GM12878 (cell line): ENCODE data around the gene SPATA9. TPM values are rescaled to one million over a fixed set of nuclear protein-coding genes. Genes with fewer than 3 reads are reported as not detected.

Experiments
- ATAC-seq: fragments of 200-7000 bp; cut with Tn5 transposase; 3 replicates; pipeline ENCODE4 v1.9.1; 2020; ENCODE audit warnings: mild to moderate bottlenecking, moderate library complexity
- BruUV-seq: library from RNA; stranded (reverse); fragments of 400-500 nt; replicated peaks from 2 replicates; lab custom pipeline; 2021; lab: Mats Ljungman, UMichigan
- CTCF ChIA-PET: fragments of 300-600 bp; sonication (Branson Sonifier 250); formaldehyde crosslinking; extraction: SDS; loops from one replicate; lab custom pipeline; 2021; ENCODE audit warnings: inconsistent platforms; lab: Yijun Ruan, JAX
- POLR2A ChIA-PET: fragments of 350-600 bp; formaldehyde crosslinking; extraction: SDS; loops from one replicate; lab custom pipeline; 2021; ENCODE audit warnings: inconsistent platforms; lab: Charles Lee
- RAD21 ChIA-PET: fragments of 300-600 bp; sonication (Branson Sonifier 250); formaldehyde crosslinking; loops from one replicate; lab custom pipeline; 2023; ENCODE audit warnings: antibody characterized with exemption; ENCODE audit not compliant: unreplicated experiment; lab: Charles Lee
- SMC1A ChIA-PET: fragments of 300-600 bp; sonication (Branson Sonifier 250); formaldehyde crosslinking; loops from one replicate; lab custom pipeline; 2023; ENCODE audit not compliant: unreplicated experiment, uncharacterized antibody; lab: Charles Lee
- DNase-seq: peaks from one replicate; pipeline ENCODE4 v3.0.0-alpha.2; 2011; ENCODE audit warnings: low read depth, low spot score
- FAIRE-seq: peaks from 3 replicates; lab custom pipeline; 2011; peaks lifted over from hg19 to GRCh38; lab: Jason Lieb, UNC
- H2AFZ ChIP-seq: 2 replicates; pipeline ENCODE4 v1.6.0; 2011; ENCODE audit warnings: low read depth, low read length, control low read depth; ENCODE audit not compliant: control insufficient read depth
- H3K27ac ChIP-seq: 2 replicates; pipeline ENCODE4 v1.5.1; 2011; ENCODE audit warnings: control low read depth; ENCODE audit not compliant: control insufficient read depth, insufficient read depth
- H3K27me3 ChIP-seq, 2 experiments: replicated peaks in 1 of 2; 2 replicates each; pipeline versions ENCODE4 v1.6.0 to v1.6.1; 2011; ENCODE audit warnings: low read length in 1 of 2; ENCODE audit not compliant: control insufficient read depth in 2 of 2, insufficient read depth in 2 of 2
- H3K36me3 ChIP-seq, 2 experiments: 2 replicates each; pipeline ENCODE4 v1.5.1; 2011; ENCODE audit warnings: low read length in 1 of 2; ENCODE audit not compliant: control insufficient read depth in 2 of 2, insufficient read depth in 2 of 2
- H3K4me1 ChIP-seq: 2 replicates; pipeline ENCODE4 v1.6.1; 2011; ENCODE audit warnings: mild to moderate bottlenecking, low read length, moderate library complexity, mixed read lengths; ENCODE audit not compliant: control insufficient read depth, insufficient read depth
- H3K4me2 ChIP-seq: 2 replicates; pipeline ENCODE4 v1.6.0; 2011; ENCODE audit warnings: control low read depth; ENCODE audit not compliant: control insufficient read depth, insufficient read depth
- H3K4me3 ChIP-seq: fragments of 200-600 bp; sonication (generic); 2 replicates; pipeline ENCODE4 v1.5.1; 2016
- H3K79me2 ChIP-seq: 2 replicates; pipeline ENCODE4 v1.6.0; 2011; ENCODE audit warnings: low read length; ENCODE audit not compliant: control insufficient read depth, insufficient read depth
- H3K9ac ChIP-seq: 2 replicates; pipeline ENCODE4 v1.8.0; 2011; ENCODE audit warnings: low read length, control low read depth, mixed read lengths; ENCODE audit not compliant: control insufficient read depth, insufficient read depth
- H3K9me3 ChIP-seq: replicated peaks from 3 replicates; pipeline ENCODE4 v1.5.1; 2011; ENCODE audit warnings: mild to moderate bottlenecking, low read length; ENCODE audit not compliant: control insufficient read depth, insufficient read depth
- H4K20me1 ChIP-seq: 2 replicates; pipeline ENCODE4 v1.6.0; 2011; ENCODE audit not compliant: control insufficient read depth, insufficient read depth
- ASH2L ChIP-seq: fragments of 300-600, 200-600 bp; sonication (generic); IDR thresholded peaks from 2 replicates; pipeline ENCODE4 v1.6.1; 2017; ENCODE audit warnings: low read depth, mild to moderate bottlenecking, borderline replicate concordance
- ETV6 ChIP-seq, 2 experiments: fragments of 450-650 bp in 1 of 2; IDR thresholded peaks in 1 of 2; conservative IDR thresholded peaks in 1 of 2; 2 replicates each; pipeline ENCODE4 v1.6.1; 2014; ENCODE audit warnings: antibody characterized with exemption in 1 of 2, borderline replicate concordance in 1 of 2, low read depth in 1 of 2, mild to moderate bottlenecking in 1 of 2, moderate library complexity in 1 of 2
- EZH2 ChIP-seq: IDR thresholded peaks from 2 replicates; pipeline ENCODE4 v1.6.1; 2012; ENCODE audit warnings: low read depth, mild to moderate bottlenecking, control low read depth, inconsistent platforms, low read length, borderline replicate concordance; ENCODE audit not compliant: control insufficient read depth
- KDM1A ChIP-seq: fragments of 200-600 bp; sonication (generic); IDR thresholded peaks from 2 replicates; pipeline ENCODE4 v1.6.1; 2016; ENCODE audit warnings: borderline replicate concordance
- KLF5 ChIP-seq: fragments of 450-650 bp; IDR thresholded peaks from 2 replicates; pipeline ENCODE4 v1.6.1; 2014; ENCODE audit warnings: mild to moderate bottlenecking; ENCODE audit not compliant: partially characterized antibody
- NRF1 ChIP-seq: conservative IDR thresholded peaks from 2 replicates; pipeline ENCODE4 v1.6.1; 2011; ENCODE audit warnings: mild to moderate bottlenecking, low read depth, low read length, improper control_type of control experiment
- SPI1 ChIP-seq: IDR thresholded peaks from 2 replicates; pipeline ENCODE4 v1.6.1; 2011; ENCODE audit warnings: low read depth, mild to moderate bottlenecking, low read length, moderate library complexity, borderline replicate concordance; ENCODE audit not compliant: insufficient read depth
- TCF12 ChIP-seq: IDR thresholded peaks from 2 replicates; pipeline ENCODE4 v1.6.1; 2011; ENCODE audit warnings: low read depth, mild to moderate bottlenecking, low read length
- TCF3 ChIP-seq: IDR thresholded peaks from 2 replicates; pipeline ENCODE4 v1.6.1; 2012; ENCODE audit warnings: low read depth, mild to moderate bottlenecking, low read length, borderline replicate concordance; ENCODE audit not compliant: insufficient read depth
- in situ Hi-C: fragments of 300-500 bp; cut with MboI; formaldehyde crosslinking; loops from 9 replicates; pipeline ENCODE4 v1.14.3; 2018; ENCODE audit warnings: mixed read lengths
- intact Hi-C: fragments of 100-400 bp; cut with micrococcal nuclease; formaldehyde crosslinking; loops from one replicate; pipeline ENCODE4 v1.14.2; 2022; ENCODE audit not compliant: unreplicated experiment
- polyA plus RNA-seq, 11 experiments: library from polyadenylated mRNA; depleted of rRNA in 4 of 11; unstranded in 6 of 11; stranded (reverse) in 5 of 11; fragments of >200 nt; fragmentation: Nextera tagmentation in 4 of 11; fragmentation: Illumina TruSeq in 1 of 11; extraction: Ambion mirVana in 4 of 11; extraction: Trizol in 1 of 11; gene quantifications; 1 replicate in 1 of 11; 2 replicates in 10 of 11; pipeline versions ENCODE4 v1.2.1 to v1.2.3, GENCODE V29; 2011 to 2016; ENCODE audit warnings: inconsistent platforms in 2 of 11, missing spikeins in 2 of 11, low read depth in 1 of 11
- total RNA-seq, 4 experiments: library from RNA; depleted of rRNA in 3 of 4; stranded (reverse); fragments of >200 nt in 3 of 4; fragmentation: Illumina TruSeq in 1 of 4; extraction: Trizol in 1 of 4; gene quantifications; 2 replicates each; pipeline versions ENCODE4 v1.2.1 to v1.2.3, GENCODE V29; 2013 to 2021
- TF ChIP-seq, protein P1 (sequence below): fragments of 150-350 bp; IDR thresholded peaks from 2 replicates; pipeline ENCODE4 v1.6.1; 2014; ENCODE audit warnings: mild to moderate bottlenecking, low read depth, low read length

Gene SPATA9
- total and polyA plus RNA-seq, 10 of the 15 experiments (the other 5 are each of a cell fraction or from before 2014, with no cell fraction given) = 0.11 to 0.49 (median 0.16) TPM; not detected in 1

DNA sequence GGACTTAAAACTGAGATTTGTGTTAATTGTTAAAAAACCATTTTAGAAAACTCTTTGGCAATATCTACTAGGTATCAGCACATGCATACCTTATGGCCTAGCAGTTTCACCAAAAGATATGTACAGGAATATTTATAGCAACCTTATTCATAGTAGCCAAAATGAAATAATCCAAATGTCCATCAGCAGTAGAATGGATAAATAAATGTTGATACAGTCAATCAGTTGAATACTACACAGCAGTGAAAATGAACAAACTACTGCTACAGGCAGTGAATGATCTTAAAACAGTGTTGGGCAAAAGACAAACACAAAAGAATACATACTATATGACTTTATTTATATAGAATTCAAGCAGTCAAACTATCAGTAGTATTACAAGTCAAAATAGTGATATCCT is 19.8 kb downstream of the SPATA9 start:
- Histone ChIP-seq H3K27me3 (no peaks in the 10 kb centered on the region), H3K4me2 (no peak overlapping the region), H3K4me1 (no peaks in the 10 kb centered on the region), H2AFZ (no peak overlapping the region), H3K79me2 (no peaks in the 10 kb centered on the region), H3K9ac (no peak overlapping the region), H3K36me3 (no peaks in the 10 kb centered on the region)
- ChIA-PET RAD21 (interaction anchor here (1.5 to 4.5 kb wide), 8 partner anchors 18 to 183 kb away, joined by 4 to 49 read pairs (median 20); partner anchors contain the start of genes RFESD and RHOBTB3), SMC1A (interaction anchor here (0.7 to 4.4 kb wide), 14 partner anchors 9 to 184 kb away, joined by 3 to 96 read pairs (median 14); partner anchors contain the start of genes RFESD and RHOBTB3)
- no peak for FAIRE-seq
- no peak for DNase-seq
- intact Hi-C loops = no loop called here
- TF ChIP-seq TCF3 (no peak), ASH2L (no peak), SPI1 (no peak), NRF1 (no peak), KDM1A (no peak), ETV6 (conservative IDR thresholded peaks at IDR 0.05 in 1 of 2, IDR thresholded peaks at IDR 0.05 in 1 of 2; ENCODE audit: borderline replicate concordance in 1 of 2, low read depth in 1 of 2) (no peak), EZH2 (no peak), TCF12 (no peak), KLF5 (no peak)
- TF ChIP-seq, protein P1, sequence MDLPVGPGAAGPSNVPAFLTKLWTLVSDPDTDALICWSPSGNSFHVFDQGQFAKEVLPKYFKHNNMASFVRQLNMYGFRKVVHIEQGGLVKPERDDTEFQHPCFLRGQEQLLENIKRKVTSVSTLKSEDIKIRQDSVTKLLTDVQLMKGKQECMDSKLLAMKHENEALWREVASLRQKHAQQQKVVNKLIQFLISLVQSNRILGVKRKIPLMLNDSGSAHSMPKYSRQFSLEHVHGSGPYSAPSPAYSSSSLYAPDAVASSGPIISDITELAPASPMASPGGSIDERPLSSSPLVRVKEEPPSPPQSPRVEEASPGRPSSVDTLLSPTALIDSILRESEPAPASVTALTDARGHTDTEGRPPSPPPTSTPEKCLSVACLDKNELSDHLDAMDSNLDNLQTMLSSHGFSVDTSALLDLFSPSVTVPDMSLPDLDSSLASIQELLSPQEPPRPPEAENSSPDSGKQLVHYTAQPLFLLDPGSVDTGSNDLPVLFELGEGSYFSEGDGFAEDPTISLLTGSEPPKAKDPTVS = no peak
- TF ChIP-seq, all 136 proteins: peak for 0
- in situ Hi-C loops = loop anchor here (5.0 kb wide), 1 partner anchor 184 kb away; no protein-coding TSS in a partner anchor
- no TSS peak for BruUV-seq
- Histone ChIP-seq H3K4me3 (no peak overlapping the region), H4K20me1 (no peaks in the 10 kb centered on the region), H3K9me3 (no peaks in the 10 kb centered on the region), H3K27ac (no peak overlapping the region)
- CTCF ChIA-PET = interaction anchor here (0.6 to 8.5 kb wide), 23 partner anchors 9 to 232 kb away, joined by 3 to 177 read pairs (median 9); partner anchors contain the start of genes GLRX and RHOBTB3
- no peak for ATAC-seq
- POLR2A ChIA-PET = no interaction called here
